Left colon (tissue), 2 donors: ENCODE results near the gene CSRNP2. TPM values are rescaled to one million over a fixed set of nuclear protein-coding genes. Genes with fewer than 3 reads are reported as not detected.

Experiments used
- ATAC-seq: fragments of 200-7000 bp; cut with Tn5 transposase; one replicate; pipeline ENCODE4 v1.9.1; 2020; ENCODE audit warnings: mild to moderate bottlenecking, moderate library complexity
- DNase-seq, 2 donors: peaks; one replicate each; pipeline ENCODE4 v3.0.0-alpha.2; 2020
- intact Hi-C, 2 donors: fragments of 100-400 bp; cut with DNase I in 1 of 2; cut with micrococcal nuclease in 1 of 2; formaldehyde crosslinking; loops; one replicate each; pipeline versions ENCODE4 v1.11.2 to v1.14.0; 2022; cut with DNase I, micrococcal nuclease
- total RNA-seq, 2 donors: library from RNA; stranded (reverse); fragmentation: NEBNext Ultra II Directional; extraction: Animal tissue kit (Norgen Biotek cat#: 25700); gene quantifications; one replicate each; pipeline ENCODE4 v1.2.1, GENCODE V29; 2021
- donor health status: DM: no; HTN: no; CAD: no.
- donor health status: DM: yes; HTN: yes; CAD: no.

The CSRNP2 gene
- total RNA-seq, 2 donors from 2014 or later = 16.5 to 19.6 TPM

DNA sequence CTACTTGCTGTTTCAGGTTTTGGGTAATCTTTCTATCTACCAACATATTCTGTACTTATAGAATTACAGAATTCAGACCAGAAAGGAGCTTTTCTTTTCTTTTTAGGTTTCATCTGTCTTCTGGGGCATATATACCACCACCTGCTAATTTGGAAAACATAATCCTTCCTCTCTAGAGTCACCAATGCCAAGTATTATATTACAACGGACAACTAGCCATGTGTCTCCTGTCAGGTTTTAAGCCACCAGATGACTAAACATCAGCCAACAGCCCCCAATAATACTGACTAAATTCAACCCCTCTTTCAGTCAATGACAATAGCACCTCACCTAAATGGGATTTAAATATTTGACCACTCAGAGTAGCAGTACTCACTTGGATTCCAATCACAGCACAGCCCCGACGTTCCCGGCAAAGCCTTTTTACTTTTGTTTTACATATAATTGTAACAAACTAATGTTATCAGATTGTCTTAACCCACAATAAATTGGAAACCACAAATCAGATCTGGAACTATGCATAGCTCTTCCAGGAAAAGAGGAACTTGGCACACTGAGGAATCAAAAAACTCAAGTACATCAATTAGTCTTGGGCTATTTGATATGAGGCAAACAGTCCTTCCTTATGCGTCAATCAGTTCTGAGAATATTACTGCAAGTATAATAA is 70.7 kb downstream of the CSRNP2 start:
- intact Hi-C loops = no loop called here
- ATAC-seq = no peak

DNA sequence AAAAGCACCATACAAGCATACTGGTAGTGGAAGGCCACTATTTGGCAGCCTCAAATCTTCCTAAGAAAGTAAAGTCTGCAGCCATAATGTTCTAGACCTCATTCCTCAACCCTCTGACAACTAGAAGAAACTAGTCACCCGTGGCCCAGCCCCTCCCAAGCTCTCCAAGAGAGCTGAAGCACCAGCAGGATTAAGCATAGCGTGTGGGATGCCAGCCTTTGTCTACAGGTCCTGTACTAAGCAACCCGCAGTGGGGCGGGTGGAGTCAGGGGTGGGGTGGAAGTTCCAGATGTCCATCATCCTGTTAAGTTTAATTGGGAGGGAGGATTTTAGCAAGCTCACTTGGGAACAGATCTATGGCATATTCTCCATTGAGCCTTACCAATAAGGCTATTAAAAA is 71.4 kb downstream of the CSRNP2 start:
- intact Hi-C loops = no loop called here
- DNase-seq (peak in 1 of 2 donors; percentile 16), ATAC-seq (no peak)

More for the DNA sequence above, 70.7 kb downstream of the CSRNP2 start:
- DNase-seq = no peak

Other genes starting within 250 kb of the CSRNP2 start
- gene TMPRSS12, start 240.7 kb downstream of the CSRNP2 start, total RNA-seq = not detected
- not detected for gene HIGD1C, start 131.1 kb downstream of the CSRNP2 start, total RNA-seq
- gene SLC11A2, start 57.2 kb downstream of the CSRNP2 start, total RNA-seq = 10 to 100 TPM; 41.9 to 50.0 TPM
- gene LETMD1, start 35.3 kb downstream of the CSRNP2 start, total RNA-seq = 10 to 100 TPM; 57.5 to 68.0 TPM
- gene TFCP2, start 89.5 kb upstream of the CSRNP2 start, total RNA-seq = 10 to 100 TPM; 26.0 to 28.4 TPM
- 1 to 10 TPM; 6.3 to 6.9 TPM for gene POU6F1, start 134.5 kb upstream of the CSRNP2 start, total RNA-seq
- 100 to 1,000 TPM; 300 to 304 TPM for gene DAZAP2, start 155.2 kb upstream of the CSRNP2 start, total RNA-seq
- 100 to 1,000 TPM in 1 of 2 donors, 10 to 100 TPM in 1; 77.3 to 102 TPM for gene SMAGP, start 186.8 kb upstream of the CSRNP2 start, total RNA-seq
- 1 to 10 TPM; 6.3 to 8.0 TPM for gene BIN2, start 240.6 kb upstream of the CSRNP2 start, total RNA-seq